GM19099 (cell line): ENCODE results near the gene ATG10.

ENCODE experiments used
- POLR2A ChIP-seq: IDR thresholded peaks from 3 replicates; pipeline ENCODE4 v1.6.1; 2011; ENCODE audit warnings: low read depth; ENCODE audit not compliant: insufficient read length; ENCODE audit errors: extremely low read depth

The ATG10 gene

DNA sequence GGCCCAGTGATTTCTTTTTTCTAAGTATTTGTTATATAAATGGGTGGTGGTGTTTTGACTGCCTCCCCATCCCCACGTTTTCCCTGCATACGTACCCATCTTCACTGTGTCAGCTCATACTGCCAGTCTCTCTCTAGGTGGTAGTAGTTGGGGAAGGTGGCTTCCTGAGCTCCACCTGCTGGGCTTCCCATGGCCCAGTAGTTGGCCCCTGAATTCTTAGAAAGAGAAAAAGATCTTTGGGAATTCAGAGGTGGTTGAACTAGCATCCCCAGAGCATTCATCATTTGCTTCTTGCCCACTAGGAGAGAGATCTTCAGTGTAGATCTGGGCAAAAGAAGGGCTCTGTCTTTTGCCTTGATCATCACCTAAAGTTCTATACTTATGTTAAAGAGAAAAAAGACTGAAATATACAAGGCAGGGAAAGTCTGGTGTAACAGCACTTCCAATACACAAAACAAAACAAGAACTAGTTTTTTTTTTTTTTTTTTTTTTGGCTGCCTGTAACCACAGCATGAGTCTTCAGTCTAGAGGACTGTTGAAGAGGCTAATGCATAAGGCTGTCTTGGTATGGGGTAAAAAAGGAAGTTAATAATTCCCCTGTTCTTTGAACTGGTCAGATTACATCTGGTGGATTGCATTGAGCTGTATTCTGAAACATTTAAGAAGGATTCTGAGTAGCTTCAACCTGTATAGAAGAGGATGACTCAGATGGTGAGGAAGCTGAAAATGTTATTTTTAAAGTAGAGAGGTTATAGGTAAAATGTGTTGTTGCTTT, 128.7 kb downstream of the ATG10 start:
- TF ChIP-seq POLR2A = no peak

DNA sequence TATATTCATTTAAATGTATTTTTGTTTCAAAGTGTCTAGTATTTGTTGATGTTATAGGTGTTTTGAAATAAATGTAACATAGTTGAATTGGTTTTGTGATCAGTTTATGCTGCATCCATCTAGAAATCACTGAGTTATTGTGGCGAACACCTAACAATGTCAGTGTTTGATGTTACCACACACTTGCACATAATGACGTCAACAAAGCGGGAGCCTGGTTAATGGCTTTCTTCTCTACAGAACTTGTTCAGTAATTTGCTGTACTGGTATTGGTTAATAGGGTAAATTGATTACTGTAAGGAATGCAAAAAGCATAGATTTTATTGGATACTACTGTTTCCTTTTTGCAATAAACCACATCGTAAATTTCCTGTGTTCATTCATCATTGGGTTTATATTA, 133.0 kb downstream of the ATG10 start:
- TF ChIP-seq POLR2A = no peak

GRCh38 chr5:82105457-82105856, 133.6 kb downstream of the ATG10 start:
- TF ChIP-seq POLR2A = no peak

DNA sequence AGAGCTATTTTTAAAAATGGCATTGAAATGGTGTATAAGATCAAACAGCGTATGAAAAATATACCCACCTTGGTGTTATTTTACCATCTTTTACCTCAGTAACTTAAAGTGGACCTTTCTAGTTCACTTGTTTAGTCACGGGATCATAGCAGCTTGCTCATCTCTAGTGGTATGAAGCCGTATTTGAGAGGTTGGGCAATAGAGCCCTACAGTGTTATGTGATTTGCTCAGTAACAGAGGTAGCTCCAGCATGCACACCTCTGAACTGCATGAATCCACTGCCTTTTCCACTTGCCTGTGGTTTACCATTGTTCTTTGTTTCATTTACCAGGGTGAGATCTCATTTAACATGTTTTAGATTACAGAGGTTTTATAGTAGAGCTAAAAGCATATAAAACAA, 134.4 kb downstream of the ATG10 start:
- TF ChIP-seq POLR2A = no peak

GRCh38 chr5:82106756-82107155, 134.9 kb downstream of the ATG10 start:
- TF ChIP-seq POLR2A = no peak

DNA sequence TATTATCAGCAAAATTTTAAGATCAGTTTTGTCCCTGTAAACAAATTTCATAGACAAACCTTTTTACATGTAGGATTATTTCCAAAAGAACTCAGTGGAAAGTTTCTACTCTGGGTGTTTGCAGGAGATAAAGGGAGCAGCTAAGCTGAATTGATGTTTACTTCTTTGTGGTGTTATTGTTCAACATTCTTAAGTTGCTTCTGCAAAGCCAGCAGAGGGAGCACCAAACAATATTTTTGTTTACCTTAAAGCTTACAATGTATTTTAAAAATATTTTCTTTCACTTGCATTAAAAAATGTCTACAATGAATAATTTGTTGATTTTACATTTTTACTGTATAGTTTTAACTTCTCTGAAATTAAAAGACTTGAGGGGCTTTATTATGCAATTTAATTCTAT, 135.4 kb downstream of the ATG10 start:
- no peak for TF ChIP-seq POLR2A

DNA sequence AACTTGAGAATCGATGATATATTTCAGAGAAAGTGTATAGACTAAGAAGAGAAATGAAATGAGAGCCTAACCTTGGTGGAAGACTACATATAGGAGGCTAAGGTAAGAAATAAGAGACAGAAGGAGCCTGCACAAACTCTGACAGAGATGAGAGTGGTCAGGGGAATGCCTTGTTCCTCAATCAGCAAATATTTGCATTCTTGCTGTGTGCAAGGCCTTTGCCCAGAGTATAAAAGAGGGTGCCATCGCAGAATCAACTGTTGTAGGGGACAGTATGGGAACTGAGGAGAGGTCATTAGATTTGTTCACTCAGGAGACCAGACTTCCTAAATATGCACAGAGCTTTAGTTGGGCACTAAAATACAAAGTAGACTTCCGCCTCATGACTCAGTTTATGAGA, 137.2 kb downstream of the ATG10 start:
- TF ChIP-seq POLR2A = no peak

DNA sequence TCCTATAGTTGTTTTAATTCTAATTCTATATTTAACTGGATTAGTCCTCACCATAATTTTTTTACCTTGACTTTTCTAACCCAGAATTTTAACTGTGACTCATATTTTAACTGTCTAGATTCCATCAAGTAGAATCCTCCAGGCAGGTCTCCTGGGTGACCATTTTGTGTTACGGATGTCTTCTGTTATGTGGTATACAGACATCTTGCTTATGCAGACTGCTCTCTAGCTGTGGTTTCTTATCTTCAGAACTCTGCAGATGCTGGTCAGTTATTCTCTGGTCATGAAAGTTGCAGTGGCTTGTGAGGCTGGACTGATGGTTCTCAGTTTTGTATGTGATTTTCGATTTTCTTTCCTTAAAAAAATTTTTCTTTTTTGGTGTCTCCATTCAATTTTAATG, 139.4 kb downstream of the ATG10 start:
- TF ChIP-seq POLR2A = no peak

DNA sequence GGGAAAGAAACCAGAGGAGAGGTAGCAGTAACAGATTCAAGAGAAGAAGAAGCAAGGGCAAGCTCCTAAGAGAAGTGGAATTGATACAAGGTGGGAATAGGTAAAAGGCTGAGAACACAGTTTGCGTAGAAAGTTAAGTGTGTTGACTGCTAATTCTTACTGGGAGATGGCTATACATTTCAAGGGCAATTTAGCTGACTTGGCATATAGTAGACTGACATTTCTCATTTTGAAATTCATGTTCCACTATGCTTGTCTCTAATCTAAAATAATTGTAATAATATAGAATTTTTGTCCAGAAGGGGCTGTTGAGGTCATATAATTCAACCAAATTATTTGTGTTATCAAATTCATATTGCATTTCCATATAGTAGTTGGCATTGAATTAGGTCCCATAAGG, 144.0 kb downstream of the ATG10 start:
- no peak for TF ChIP-seq POLR2A

DNA sequence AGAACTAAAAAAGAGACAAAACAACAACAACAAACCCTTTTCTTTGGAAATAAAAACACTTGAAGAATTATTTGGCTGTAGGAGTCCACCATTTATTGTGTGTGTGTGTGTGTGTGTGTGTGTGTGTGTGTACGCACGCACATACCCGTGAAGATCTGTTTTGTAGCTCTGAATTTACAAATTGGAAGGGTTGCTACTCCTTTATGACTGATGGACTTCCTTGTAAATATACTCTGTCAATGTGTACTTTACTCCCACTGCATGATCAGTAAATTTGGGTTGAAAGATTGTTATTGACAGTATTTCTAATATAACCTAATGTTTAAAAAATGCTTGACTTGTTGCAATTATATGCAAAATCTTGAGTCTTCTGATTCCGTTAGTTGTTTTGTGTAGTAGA, 148.1 kb downstream of the ATG10 start:
- TF ChIP-seq POLR2A = no peak

DNA sequence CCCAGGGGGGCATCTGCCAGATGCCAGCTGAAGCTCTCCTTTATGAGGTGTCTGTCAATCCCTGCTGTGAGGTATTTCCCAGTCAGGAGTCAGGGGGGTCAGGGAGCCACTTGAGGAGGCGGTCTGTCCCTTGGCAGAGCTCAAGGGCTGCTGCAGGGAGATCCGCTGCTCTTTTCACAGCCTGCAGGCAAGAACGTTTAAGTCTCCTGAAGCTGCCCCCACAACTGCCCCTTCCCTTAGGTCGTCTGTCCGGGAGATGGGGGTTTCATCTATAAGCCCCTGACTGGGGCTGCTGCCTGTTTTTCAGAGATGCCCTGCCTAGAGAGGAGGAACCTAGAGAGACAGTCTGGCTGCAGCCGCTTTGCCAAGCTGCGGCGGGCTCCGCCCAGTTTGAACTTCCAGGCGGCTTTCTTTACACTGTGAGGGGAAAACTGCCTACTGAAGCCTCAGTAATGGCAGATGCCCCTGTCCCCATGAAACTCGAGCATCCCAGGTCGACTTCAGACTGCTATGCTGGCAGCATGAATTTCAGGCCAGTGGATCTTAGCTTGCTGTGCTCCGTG, 158.0 kb downstream of the ATG10 start:
- TF ChIP-seq POLR2A = no peak

- no peak for TF ChIP-seq POLR2A
Measured at GRCh38 chr5:82130602-82131001, 158.8 kb downstream of the ATG10 start.

GRCh38 chr5:82137205-82137604, 165.4 kb downstream of the ATG10 start:
- no peak for TF ChIP-seq POLR2A

DNA sequence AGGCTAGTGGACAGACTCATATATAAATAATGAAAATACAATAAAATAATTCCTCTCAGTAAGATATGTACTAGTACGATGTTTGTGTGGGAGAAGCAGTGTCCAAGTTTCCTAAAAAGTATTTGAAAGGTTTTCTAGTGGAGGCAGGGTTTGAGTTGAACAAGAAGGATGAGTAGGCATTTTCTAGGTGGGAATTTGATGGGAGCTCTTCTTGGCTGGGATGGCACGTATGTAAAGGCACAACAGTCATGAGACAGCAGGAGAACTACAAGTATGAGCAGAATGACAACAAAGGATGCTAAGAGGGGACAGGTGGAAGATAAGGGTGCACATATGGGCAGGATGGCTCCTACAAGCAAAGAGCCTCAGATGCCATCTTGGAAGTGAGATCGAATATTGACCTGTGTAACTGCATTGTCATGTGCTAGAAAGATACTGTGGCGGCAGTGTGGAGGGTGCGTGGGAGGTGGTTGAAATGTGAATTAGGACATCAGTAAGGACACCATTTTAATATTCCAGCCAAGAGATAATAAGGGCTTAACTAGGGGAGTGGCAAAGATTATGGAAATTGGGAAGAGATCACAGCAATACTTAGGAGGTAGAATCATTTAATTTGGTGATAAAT, 170.5 kb downstream of the ATG10 start:
- no peak for TF ChIP-seq POLR2A

GRCh38 chr5:82142928-82143577, 171.2 kb downstream of the ATG10 start:
- TF ChIP-seq POLR2A = no peak
